HG03520 (cell line): Measurements from ENCODE around the gene RASL10A.
"Not testable (repeated sequence)": the region's sequence is repeated elsewhere in the genome, so short reads cannot be mapped to it uniquely, and the experiment has no call there.

Source experiments
- ATAC-seq: cut with Tn5 transposase; IDR thresholded peaks from one replicate; pipeline ENCODE4 v1.9.1; 2021; ENCODE audit warnings: mild to moderate bottlenecking, moderate library complexity; ENCODE audit not compliant: unreplicated experiment

The RASL10A gene

GRCh38 chr22:29315286-29316140, at the start of gene RASL10A:
RASL10A (minus strand) TSS chr22:29315697; CDS start chr22:29315246, 451 bp downstream.
- ATAC-seq, result no peak

GRCh38 chr22:29359469-29359868, 44.0 kb upstream of the RASL10A start:
- ATAC-seq, result no peak

GRCh38 chr22:29357193-29357890, 41.8 kb upstream of the RASL10A start:
- ATAC-seq, result not testable (repeated sequence)

GRCh38 chr22:29353860-29354259, 38.4 kb upstream of the RASL10A start:
- no peak for ATAC-seq

- ATAC-seq, result no peak
Measured at GRCh38 chr22:29353286-29353685, 37.8 kb upstream of the RASL10A start.

- ATAC-seq, result no peak
Measured at GRCh38 chr22:29352778-29353177, 37.3 kb upstream of the RASL10A start.

GRCh38 chr22:29351891-29352290, 36.4 kb upstream of the RASL10A start:
- no peak for ATAC-seq

- ATAC-seq, result no peak
Measured at GRCh38 chr22:29351042-29351441, 35.5 kb upstream of the RASL10A start.

- no peak for ATAC-seq
Measured at GRCh38 chr22:29348956-29349355, 33.5 kb upstream of the RASL10A start.

GRCh38 chr22:29348041-29348440, 32.5 kb upstream of the RASL10A start:
- ATAC-seq, result no peak

GRCh38 chr22:29346659-29347058, 31.2 kb upstream of the RASL10A start:
- no peak for ATAC-seq

- no peak for ATAC-seq
Measured at GRCh38 chr22:29345932-29346331, 30.4 kb upstream of the RASL10A start.

- not testable (repeated sequence) for ATAC-seq
Measured at GRCh38 chr22:29344889-29345288, 29.4 kb upstream of the RASL10A start.

- ATAC-seq, result no peak
Measured at GRCh38 chr22:29344137-29344536, 28.6 kb upstream of the RASL10A start.

GRCh38 chr22:29343313-29343805, 27.9 kb upstream of the RASL10A start:
- ATAC-seq, result no peak

GRCh38 chr22:29342577-29343312, 27.2 kb upstream of the RASL10A start:
- ATAC-seq, result no peak

- no peak for ATAC-seq
Measured at GRCh38 chr22:29342177-29342576, 26.7 kb upstream of the RASL10A start.

- ATAC-seq, result no peak
Measured at GRCh38 chr22:29341849-29342127, 26.3 kb upstream of the RASL10A start.

- no peak for ATAC-seq
Measured at GRCh38 chr22:29341056-29341848, 25.8 kb upstream of the RASL10A start.

- no peak for ATAC-seq
Measured at GRCh38 chr22:29340566-29340965, 25.1 kb upstream of the RASL10A start.
